8988T (cell line): ENCODE measurements around the gene LZTR1.
"Not testable (repeated sequence)": the region's sequence is repeated elsewhere in the genome, so short reads cannot be mapped to it uniquely, and the experiment has no call there.

Experiments
- DNase-seq: peaks from one replicate; pipeline ENCODE4 v3.0.0; 2011

The LZTR1 gene

DNA sequence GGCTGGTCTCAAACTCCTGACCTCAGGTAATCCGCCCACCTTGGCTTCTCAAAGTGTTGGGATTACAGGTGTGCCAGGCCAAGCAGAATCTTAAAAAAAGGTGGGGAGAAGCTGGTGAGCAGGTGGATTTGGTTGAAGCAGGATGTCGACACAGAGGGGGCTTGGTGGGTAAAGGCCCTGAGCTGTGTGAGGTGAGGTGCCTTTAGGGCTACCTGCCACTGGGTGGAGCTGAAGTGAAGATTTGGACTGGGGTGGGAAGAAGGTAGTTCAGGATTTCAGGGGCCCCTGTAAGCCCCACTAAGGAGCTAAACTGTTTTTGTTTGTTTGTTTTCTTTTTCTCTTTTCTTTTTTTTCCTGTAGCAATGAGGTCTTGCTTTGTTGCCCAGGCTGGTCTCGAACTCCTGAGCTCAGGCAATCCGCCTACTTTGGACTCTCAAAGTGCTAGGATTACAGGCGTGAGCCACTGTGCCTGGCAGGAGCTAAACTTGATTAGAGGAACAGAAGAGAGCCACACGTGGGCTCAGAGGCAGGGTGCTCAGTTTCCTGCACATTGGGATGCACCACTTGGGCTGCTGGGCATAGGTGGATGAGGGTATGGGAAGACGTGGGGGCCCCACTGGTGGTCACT lies 38.8 kb downstream of the LZTR1 start:
- DNase-seq: peak; percentile 79

DNA sequence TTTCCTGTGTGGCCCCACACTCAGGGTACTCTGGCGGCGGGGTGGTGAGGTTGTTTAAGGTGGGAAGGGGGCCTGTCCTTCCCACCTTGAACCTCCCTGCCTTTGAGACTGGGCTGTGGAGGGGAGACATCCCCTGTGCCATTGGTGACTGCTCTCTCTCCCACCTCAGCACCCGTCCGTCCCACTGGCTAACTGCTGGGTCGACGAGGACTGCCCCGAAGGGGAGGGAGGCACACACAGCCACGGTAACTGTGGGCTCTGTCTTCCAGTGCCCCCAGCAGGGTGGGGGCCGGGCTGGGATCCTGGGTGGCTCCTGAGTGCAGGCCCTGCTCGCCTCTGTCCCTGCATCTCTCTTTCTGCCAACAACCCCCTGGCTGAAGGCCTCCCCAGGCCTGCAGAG lies 40.4 kb downstream of the LZTR1 start:
- no peak for DNase-seq

DNA sequence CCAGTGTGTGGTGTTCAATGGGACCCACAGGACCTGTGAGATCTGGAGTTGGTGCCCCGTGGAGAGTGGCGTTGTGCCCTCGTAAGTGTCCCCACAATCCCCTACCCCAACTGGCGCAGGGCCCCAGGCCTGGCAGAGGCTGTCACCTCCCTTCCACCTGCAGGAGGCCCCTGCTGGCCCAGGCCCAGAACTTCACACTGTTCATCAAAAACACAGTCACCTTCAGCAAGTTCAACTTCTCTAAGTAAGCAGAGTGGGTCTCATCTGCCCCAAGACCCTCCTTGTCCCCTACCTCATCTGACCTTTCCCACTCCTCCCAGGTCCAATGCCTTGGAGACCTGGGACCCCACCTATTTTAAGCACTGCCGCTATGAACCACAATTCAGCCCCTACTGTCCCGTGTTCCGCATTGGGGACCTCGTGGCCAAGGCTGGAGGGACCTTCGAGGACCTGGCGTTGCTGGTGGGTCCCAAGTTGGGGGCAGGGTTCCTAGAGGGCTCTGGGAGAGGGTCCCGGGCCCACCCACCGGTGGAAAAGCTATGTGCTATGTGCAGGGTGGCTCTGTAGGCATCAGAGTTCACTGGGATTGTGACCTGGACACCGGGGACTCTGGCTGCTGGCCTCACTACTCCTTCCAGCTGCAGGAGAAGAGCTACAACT lies 41.0 kb downstream of the LZTR1 start:
- no peak for DNase-seq

DNA sequence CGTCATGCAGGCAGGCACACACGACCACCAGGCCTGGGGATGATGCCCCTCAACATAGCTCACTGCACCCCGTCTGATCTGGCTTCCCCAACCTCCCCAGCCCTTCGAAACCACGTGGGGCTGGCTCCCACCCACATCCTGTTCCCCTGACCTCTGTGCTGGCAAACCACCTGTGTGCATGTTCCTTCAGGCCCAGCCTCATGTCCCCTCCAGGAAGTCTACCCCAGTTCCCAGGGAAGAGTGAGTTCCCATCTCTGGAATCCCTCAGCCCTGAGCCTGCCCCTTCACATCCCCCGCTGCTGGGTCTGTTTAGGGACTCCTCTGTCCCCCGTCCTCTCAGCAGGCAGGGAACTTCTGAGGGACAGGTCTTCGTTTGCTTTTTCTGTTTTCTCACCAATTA lies 43.2 kb downstream of the LZTR1 start:
- DNase-seq: no peak

DNA sequence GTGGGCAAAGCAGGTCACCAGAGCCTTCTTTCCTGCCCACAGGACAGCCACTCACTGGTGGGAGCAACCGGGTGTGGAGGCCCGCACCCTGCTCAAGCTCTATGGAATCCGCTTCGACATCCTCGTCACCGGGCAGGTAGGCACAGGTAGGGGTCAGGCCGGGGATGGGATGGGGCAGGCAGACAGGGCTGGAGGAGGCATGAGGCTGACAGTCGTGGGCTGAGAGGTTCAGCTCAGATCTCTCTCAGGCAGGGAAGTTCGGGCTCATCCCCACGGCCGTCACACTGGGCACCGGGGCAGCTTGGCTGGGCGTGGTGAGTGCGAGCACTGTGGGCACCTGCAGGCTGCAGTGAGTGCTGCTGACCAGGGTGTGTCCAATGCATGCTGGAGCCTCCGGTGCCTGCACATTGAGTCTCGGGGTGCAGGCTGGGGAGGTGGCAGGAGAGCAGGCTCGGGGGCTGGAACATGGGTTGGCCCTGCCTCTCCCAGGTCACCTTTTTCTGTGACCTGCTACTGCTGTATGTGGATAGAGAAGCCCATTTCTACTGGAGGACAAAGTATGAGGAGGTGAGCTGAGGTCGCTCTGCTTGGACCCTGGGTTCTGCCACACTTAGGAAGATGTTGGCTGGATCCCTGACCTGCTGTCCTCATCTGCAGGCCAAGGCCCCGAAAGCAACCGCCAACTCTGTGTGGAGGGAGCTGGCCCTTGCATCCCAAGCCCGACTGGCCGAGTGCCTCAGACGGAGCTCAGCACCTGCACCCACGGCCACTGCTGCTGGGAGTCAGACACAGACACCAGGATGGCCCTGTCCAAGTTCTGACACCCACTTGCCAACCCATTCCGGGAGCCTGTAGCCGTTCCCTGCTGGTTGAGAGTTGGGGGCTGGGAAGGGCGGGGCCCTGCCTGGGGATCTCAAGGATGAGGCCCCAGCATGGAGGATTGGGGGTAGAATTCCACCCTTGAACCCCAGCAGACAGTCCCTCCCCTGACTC lies 44.0 kb downstream of the LZTR1 start:
- DNase-seq: no peak

DNA sequence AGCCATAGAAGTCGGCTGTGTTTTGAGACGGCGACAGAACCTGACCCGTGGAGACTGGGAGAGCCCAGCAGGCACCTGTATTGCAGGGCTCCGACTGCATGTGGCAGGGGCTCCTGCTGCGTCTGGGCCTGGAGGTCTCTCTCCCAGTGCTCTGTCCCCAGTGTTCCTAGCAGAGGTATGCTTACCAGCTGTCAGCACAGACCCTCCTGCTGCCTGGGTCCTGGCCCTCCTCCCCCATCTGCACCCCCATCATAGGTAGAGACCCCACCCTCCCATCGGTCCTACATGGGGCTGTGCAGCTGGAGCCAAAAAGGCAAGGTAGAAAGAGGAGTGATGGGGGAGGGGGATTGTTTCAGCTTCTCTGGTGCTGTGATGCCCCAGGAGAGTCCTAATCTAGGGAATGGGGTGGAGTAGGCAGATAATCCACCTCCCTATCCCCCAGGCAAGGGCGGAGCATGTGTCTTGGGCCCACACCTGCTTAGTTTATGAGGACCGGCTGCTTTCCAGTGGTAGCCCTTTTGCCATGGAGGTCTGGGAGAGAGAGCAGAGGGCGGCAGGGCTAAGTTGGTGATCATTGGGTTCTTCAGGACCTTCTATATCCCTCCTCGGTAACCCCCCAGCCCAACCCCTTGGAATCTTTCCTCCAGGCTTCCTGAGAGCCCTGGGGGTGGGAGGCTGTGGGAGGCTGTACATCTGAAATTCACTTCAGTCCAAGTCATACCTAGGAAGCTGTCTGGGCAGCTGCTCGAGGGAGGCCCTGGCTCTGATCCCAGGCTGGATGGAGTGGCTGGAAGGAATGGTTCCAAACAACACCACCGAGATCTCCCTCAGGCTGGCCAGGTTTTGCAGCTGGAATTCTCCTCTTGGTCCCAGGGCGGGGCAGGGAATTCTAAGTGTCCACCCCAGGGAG lies 44.9 kb downstream of the LZTR1 start:
- no peak for DNase-seq

DNA sequence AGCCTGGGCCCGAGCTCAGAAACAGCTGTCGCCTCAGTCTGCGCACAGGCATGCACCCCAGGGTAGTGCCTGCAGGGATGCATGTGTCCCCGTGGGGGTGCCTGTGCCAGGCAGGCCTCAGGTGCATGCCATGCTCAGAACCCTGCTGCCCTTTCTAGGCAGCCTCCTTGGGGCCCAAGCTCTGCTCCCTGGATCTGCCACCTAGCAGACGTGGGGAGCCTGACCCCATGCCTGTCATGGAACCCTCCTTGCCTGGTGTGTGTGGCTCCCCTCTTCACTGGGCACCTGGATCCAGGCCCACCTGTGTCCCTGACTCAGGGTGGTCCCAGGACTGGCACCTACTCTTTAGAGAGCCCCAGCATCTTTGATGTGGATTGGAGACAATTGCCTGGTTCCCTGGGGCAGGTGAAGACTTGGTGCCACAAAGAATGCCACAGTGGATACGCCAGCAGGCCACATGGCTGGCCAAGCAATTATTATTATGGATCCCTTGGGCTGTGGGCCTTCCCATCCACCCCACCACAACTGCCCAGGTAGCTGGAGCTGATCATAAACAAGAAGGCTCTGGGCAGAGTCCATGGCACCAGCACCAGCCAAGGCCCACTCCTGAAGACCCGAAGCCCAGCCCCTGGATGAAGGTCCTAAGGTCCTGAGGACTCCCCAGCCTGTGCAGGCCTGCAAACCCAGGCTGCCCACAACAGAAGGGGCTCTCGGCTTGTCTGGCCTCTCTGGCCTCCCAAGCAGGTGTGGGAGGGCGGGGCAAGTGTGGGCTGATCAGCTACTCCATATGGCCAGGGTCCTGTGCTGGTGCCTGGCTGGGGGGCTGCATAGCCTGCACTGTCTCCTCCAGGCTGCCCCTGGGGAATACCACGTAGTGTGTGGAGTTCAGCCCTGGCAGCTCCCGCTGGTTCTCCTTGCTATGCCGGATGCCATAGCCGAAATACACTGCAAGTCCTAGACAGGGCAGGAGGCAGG lies 46.5 kb downstream of the LZTR1 start:
- DNase-seq: no peak

DNA sequence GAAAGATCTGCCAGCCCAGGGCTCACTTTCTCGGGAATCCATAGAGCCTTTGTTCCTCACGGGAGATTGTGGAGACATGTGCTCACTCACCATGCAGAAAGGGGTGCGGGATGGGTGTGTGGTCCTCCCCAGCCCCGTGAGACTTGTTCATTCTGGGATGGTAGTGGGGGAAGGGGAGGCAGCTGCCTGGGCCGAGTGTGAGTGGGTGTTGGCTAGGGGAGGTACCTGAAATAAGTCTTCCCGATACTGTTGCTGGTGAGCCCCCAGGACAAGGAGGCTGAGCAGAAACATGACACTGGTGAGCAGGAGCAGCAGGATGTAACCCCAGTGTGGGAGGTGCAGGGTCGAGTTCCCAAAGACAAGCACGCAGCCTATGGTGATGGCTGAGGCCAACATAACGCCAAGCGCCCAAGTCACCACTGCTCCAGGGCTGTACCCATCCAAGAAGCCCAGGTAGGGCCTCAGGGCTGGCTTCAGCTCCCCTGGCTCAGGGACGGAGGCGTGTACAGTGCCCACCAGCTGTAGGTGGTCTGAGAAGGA lies 47.5 kb downstream of the LZTR1 start:
- DNase-seq: no peak

DNA sequence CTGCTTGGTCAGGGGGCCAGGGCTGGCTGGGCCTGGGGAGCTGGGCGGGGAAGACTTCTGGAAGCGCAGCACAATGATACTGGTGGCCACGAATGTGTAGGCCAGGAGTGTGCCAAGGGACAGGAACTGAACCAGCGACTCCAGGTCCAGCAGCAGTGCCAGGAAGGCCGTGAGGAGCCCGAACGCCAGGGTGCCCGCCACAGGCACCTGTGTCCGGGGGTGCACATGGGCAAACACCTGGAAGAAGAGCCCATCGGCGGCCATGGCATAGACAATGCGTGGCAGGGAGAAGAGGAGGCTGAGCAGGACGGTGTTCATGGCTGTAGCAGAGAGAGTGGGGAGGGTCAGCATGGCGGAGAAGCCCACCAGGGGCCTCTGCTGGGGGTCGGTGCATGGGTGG lies 47.9 kb downstream of the LZTR1 start:
- DNase-seq: no peak

DNA sequence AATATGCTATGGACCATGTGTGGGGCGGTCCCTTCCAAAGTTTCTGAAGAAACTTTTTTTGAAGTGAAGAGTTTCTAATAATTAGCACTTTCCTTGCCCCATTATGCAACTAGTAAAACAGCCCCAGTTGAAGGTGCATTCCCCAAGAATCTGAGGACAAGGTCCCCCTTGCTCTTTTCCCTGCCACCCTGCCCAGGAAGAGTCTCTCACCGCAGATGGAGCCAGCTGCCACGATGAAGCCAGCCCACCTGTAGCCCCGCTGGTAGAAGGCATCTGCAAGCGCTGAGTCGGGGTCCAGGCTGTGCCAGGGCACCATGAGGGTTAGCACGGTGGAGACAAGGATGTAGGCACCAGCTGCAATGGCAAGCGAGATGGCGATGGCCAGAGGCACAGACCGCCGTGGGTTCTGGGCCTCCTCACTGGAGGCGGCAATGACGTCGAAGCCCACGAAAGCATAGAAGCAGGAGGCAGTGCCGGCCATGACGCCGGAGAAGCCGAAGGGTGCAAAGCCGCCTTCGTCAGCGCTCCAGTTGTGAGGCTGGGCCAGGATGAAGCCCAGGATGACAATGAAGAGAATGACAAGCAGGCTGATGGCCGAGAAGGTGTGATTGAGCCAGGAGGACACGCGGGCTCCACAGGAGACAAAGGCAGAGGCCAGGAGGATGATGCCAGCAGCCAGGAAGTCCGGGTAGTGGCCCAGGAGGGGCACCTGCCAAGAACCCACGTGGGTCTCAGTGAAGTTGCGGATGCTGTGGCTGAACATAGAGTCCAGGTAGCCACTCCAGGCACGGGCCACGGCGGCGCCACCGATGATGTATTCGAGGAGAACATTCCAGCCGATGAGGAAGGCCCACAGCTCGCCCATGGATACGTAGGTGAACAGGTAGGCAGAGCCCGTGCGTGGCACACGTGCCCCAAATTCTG lies 48.8 kb downstream of the LZTR1 start:
- DNase-seq: no peak

DNA sequence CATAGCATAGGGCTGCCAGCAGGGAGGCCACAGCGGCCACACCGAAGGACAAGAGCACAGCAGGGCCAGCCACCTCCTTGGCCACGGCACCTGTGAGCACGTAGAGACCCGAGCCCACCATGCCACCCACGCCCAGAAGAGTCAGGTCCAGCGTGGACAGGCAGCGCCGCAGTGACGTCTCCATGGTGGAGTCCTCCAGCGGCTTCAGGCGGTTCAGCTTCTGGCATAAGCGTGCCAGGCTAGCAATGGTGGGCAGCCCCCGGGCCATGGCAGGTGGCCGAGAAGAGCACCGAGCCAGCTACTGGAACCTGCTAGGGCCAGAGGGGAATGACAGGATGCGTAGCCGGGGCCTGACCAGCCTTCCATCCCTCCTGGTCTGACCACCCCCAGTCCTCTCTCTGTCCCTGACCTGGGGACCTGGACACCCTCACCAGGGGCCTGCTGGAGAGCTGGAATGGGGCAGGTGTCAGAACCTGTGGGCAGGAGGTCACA lies 49.5 kb downstream of the LZTR1 start:
- DNase-seq: no peak

DNA sequence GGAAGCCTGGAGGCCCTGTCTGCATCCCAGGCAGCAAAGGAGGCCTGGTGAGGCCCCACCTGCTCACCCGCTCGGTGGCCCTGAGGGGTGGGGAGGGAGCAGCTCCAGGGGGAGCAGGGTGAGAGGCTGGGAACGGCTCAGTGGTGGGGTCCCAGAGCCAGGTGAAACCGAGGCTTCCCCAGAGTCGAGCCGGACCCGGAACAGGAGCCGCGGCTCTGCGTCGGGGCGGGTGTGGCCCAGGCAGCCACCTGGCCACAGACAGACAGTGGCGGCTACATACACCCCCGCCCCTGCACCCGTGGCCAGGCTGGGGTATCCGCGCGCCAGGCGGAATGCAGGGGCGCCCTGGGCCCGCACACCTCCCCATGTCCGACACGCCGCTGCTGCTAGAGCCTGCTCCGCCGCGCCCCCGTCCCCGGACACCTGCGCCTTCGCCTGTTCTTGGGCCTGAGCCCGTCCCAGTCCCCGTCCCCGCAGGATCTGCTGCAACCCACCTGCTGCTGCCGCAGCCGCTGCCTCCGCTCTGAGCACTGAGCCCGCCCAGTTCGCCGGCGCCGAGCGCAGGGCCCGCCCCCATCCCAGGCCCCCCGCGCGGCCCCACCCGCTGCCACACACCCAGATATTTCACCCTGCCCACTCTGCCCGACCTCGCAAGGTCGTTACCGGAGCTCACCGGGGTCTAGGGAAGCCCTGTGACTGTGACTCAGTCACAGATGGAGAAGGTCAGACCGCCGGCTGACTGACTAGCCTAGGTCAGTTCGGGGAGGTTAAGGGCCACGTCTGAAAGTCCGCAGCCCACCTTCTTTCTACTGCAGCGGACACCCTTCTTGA lies 50.2 kb downstream of the LZTR1 start, which contains the start of gene SLC7A4:
Gene SLC7A4, minus strand, starts transcription at position 525 of the 831 bp plus-strand sequence. CDS start 749 bp downstream, outside the sequence.
- no peak for DNase-seq

DNA sequence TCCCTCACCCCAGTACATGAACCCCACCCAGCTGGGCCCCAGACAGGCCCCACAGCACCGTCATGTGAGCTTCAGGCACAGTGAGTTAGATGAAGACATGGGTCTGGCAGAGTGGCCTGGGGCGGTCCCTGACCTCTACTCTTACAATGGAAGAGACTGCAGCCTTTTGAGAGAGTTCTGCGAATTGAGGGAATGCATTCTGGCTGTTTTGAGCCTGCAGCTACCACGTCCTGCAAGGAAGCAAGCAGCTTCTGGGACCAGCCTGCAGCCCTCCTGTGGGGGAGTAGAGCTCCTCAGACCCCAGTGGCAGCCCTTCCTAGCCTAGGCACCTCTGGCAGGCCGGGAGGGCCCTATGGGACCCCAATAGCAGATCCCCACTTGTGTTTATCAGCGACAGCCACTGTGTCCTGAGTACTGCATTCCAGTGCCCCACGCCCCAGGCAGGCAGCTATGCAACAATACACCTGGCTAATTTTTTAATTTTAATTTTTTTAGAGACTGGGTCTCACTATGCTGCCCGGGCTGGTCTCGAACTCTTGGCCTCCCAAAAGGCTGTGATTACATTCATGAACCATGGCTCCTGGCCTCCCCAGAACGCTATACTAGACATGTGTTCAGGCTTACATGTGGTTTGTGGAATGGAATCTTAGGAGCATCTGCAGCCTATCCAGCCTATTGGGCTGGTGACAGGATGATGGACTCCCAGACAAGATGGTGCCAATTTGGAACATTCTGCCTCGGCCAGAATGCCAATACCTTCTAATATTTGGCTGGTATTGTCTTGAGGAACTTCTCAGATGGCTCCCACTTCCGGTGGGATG lies 51.0 kb downstream of the LZTR1 start:
- DNase-seq: no peak

DNA sequence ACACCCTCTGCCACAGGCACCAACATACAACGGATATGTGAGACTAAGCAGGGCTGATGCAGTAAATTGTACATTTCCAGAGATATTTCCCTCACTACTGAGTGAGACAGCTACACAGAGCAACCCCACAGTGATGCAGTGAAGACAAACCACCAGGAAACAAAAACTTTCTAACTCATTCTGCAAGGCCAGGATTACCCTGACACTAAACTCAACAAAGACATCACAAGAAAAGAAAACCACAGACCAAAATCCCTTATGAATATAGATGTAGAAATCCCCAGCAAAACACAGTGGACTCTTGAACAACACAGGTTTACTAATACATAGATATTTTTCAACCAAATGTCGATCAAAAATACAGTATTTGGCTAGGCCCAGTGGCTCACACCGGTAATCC lies 51.8 kb downstream of the LZTR1 start:
- no peak for DNase-seq

DNA sequence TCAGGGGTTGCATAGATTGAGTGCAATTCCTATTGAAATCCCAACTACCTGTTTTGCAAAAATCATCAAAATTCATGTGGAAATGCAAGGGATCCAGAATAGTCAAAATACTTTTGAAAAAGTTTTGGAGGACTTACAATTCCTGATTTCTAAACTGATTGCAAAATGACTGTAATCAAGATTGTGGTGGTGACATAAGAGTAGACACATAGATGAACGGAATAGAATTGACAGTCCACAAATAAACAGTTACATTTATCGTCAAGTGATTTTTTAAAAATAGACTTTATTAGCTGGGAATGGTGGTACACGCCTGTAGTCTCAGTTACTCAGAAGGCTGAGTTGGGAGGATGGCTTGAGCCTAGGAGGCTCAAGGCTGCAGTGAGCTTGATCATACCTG lies 52.9 kb downstream of the LZTR1 start:
- no peak for DNase-seq

DNA sequence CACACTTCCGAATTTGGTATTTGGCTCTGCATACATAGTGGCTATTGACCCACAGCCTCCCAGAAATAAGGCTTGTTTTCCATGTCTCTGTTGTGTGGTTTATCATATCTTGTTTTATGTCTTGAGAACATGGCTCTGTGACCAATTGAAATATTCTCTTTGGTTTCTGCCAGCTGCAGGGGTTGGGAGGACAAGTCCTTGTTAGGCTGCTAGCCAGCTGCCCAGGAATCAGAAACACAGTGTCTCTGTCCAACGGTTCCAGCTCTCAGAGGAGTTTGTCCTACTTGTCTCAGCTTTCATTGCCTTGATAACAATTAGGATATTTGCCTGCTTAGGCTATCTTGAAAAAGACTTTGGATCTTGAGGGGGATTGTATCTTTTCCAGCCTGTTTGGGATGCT lies 56.3 kb downstream of the LZTR1 start:
- no peak for DNase-seq

DNA sequence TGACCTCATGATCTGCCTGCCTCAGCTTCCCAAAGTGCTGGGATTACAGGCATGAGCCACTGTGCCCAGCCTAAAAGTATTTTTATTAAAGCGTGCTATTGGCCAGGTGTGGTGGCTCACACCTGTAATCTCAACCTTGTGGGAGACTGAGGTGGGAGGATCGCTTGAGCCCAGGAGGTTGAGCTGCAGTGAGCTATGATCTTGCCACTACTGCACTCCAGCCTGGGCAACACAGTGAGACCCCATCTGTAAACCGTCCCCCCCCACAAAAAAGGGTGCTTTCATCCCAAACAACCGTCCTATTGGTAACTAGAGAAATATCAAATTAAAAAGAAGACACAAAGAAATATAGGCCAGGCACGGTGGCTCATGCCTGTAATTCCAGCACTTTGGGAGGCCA lies 57.1 kb downstream of the LZTR1 start:
- DNase-seq: not testable (repeated sequence)

DNA sequence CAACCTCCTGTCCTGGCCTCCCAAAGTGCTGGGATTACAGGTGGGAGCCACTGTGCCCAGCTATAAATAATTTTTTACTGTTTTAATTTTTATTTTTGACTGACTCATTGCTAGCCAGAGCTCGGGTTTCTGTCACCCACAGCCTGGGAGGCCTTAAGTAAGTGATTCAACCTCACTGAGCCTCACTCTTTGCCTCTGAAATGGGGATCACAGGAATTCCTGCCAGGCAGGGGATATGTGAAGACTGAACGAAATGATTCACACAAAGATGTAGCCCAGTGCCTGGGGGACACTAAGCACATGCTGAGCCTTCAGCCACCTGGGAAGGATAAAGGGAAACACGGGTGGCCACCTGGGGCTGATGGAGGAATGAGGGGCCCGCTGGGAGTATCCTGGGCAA lies 59.8 kb downstream of the LZTR1 start:
- DNase-seq: no peak
